HepG2 (cell line): ENCODE data around the gene KCTD6. TPM values are rescaled to one million over a fixed set of nuclear protein-coding genes. Genes with fewer than 3 reads are reported as not detected.
A peak's percentile ranks its signal among the peaks of the same experiment; 100 is the strongest.

Source experiments
- AHR ChIP-seq: IDR thresholded peaks from 2 replicates; pipeline ENCODE4 v1.6.1; 2018; ENCODE audit warnings: missing genetic modification reagents, missing compliant biosample characterization
- FOXC1 ChIP-seq: sonication (generic); formaldehyde crosslinking; IDR thresholded peaks from 2 replicates; pipeline ENCODE4 v1.8.0; 2022; ENCODE audit warnings: mild to moderate bottlenecking, missing genetic modification reagents, borderline replicate concordance
- LCORL ChIP-seq, 2 experiments: fragments of 450-650 bp in 1 of 2; sonication (generic) in 1 of 2; formaldehyde crosslinking in 1 of 2; IDR thresholded peaks; 2 replicates each; pipeline versions ENCODE4 v1.5.0 to v1.6.1; 2017 to 2020; ENCODE audit warnings: antibody characterized with exemption in 1 of 2, missing genetic modification reagents in 1 of 2
- MXD4 ChIP-seq: IDR thresholded peaks from 2 replicates; pipeline ENCODE4 v1.6.1; 2016; ENCODE audit warnings: mild to moderate bottlenecking, missing biosample characterization, missing genetic modification reagents
- REST ChIP-seq, 2 experiments: IDR thresholded peaks; 2 replicates each; pipeline ENCODE4 v1.6.1; 2011 to 2012; ENCODE audit warnings: low read length in 2 of 2, borderline replicate concordance in 1 of 2, low read depth in 1 of 2, mild to moderate bottlenecking in 1 of 2, moderate library complexity in 1 of 2
- SOX13 ChIP-seq, 3 experiments: fragments of 450-650 bp in 1 of 3; sonication (generic) in 1 of 3; formaldehyde crosslinking in 1 of 3; IDR thresholded peaks in 2 of 3; conservative IDR thresholded peaks in 1 of 3; 2 replicates each; pipeline versions ENCODE4 v1.5.0 to v1.6.1; 2016 to 2020; ENCODE audit warnings: antibody characterized with exemption in 1 of 3, mild to moderate bottlenecking in 1 of 3, missing compliant biosample characterization in 1 of 3, missing genetic modification reagents in 1 of 3, moderate library complexity in 1 of 3
- ZFY ChIP-seq: sonication (generic); formaldehyde crosslinking; IDR thresholded peaks from 2 replicates; pipeline ENCODE4 v1.4.0; 2020; ENCODE audit warnings: missing genetic modification reagents
- ZNF124 ChIP-seq: sonication (generic); formaldehyde crosslinking; IDR thresholded peaks from 2 replicates; pipeline ENCODE4 v1.4.0; 2020; ENCODE audit warnings: missing genetic modification reagents
- polyA plus RNA-seq, 8 experiments: library from polyadenylated mRNA; depleted of rRNA in 3 of 8; stranded (reverse) in 7 of 8; unstranded in 1 of 8; fragments of >200 nt; fragmentation: Illumina TruSeq in 4 of 8; extraction: Trizol in 4 of 8; gene quantifications; 2 replicates each; pipeline versions ENCODE4 v1.2.1 to v1.2.3, GENCODE V29; 2011 to 2016; ENCODE audit warnings: low read depth in 4 of 8, missing spikeins in 1 of 8, mixed read lengths in 1 of 8; ENCODE audit not compliant: insufficient read depth in 1 of 8
- total RNA-seq, 5 experiments: library from RNA; depleted of rRNA; stranded (reverse); fragments of >200 nt; fragmentation: Illumina TruSeq; extraction: Trizol; gene quantifications; 2 replicates each; pipeline ENCODE4 v1.2.3, GENCODE V29; 2016; ENCODE audit warnings: low read depth in 1 of 5

Gene KCTD6
- total and polyA plus RNA-seq, 2 of the 13 experiments (the other 11 are each of a cell fraction or from before 2014, with no cell fraction given), result 13.4 to 14.2 TPM

GRCh38 chr3:58462829-58463180, 29.1 kb upstream of the KCTD6 start (continued):
- TF ChIP-seq REST (IDR thresholded peaks at IDR 0.05; ENCODE audit: borderline replicate concordance in 1 of 2, low read depth in 1 of 2, low read length in 2 of 2), result no peak
- TF ChIP-seq MXD4 (CRISPR knock-in tag), result no peak
- 0 out of 2 replicates have a peak, but pooled peaks have one; percentile 22 for TF ChIP-seq SOX13 (IDR thresholded peaks at IDR 0.05)
- no peak for TF ChIP-seq SOX13 (CRISPR knock-in tag; conservative IDR thresholded peaks at IDR 0.05 in 1 of 2, IDR thresholded peaks at IDR 0.05 in 1 of 2)
- TF ChIP-seq ZNF124 (CRISPR knock-in tag), result no peak
- no peak for TF ChIP-seq AHR (CRISPR knock-in tag)
- TF ChIP-seq LCORL (IDR thresholded peaks at IDR 0.05), result no peak
- TF ChIP-seq LCORL (CRISPR knock-in tag; IDR thresholded peaks at IDR 0.05), result no peak
- 0 out of 2 replicates have a peak, but pooled peaks have one; percentile 43 for TF ChIP-seq FOXC1 (CRISPR knock-in tag)
- peak; percentile 66 for TF ChIP-seq ZFY (CRISPR knock-in tag)
